CD4-positive, alpha-beta T cell (primary cell): ENCODE measurements around the gene ZFPM1. TPM values are rescaled to one million over a fixed set of nuclear protein-coding genes. Genes with fewer than 3 reads are reported as not detected.
A peak's percentile ranks its signal among the peaks of the same experiment; 100 is the strongest.

Source experiments
- ATAC-seq: fragments of 200-7000 bp; cut with Tn5 transposase; one replicate; pipeline ENCODE4 v1.10.0; 2022; ENCODE audit warnings: mild to moderate bottlenecking; ENCODE audit not compliant: poor library complexity
- CTCF ChIA-PET: fragments of 350-600 bp; sonication (Branson Sonifier 250); formaldehyde crosslinking; loops from one replicate; lab custom pipeline; 2021; ENCODE audit warnings: antibody characterized with exemption, inconsistent platforms; lab: Charles Lee
- POLR2A ChIA-PET: fragments of 350-600 bp; sonication (Branson Sonifier 250); formaldehyde crosslinking; loops from one replicate; lab custom pipeline; 2021; ENCODE audit warnings: antibody characterized with exemption, inconsistent platforms; lab: Charles Lee
- DNase-seq, 14 experiments: peaks; one replicate each; pipeline ENCODE4 v3.0.0-alpha.2; 2013 to 2020; ENCODE audit warnings: mixed read lengths in 2 of 14
- H3K27ac ChIP-seq, 2 donors: one replicate each; pipeline versions ENCODE4 v1.5.1 to v1.7.0; 2013; ENCODE audit warnings: low read length in 2 of 2, low read depth in 1 of 2, mild to moderate bottlenecking in 1 of 2
- H3K27me3 ChIP-seq, 2 experiments: 1 replicate in 1 of 2; 2 replicates in 1 of 2; pipeline versions ENCODE4 v1.6.1 to v1.7.0; 2013; ENCODE audit warnings: low read length in 2 of 2, control low read depth in 1 of 2, mild to moderate bottlenecking in 1 of 2, moderate library complexity in 1 of 2; ENCODE audit not compliant: insufficient read depth in 2 of 2, control insufficient read depth in 1 of 2
- H3K36me3 ChIP-seq: one replicate; pipeline ENCODE4 v1.6.1; 2013; ENCODE audit warnings: low read length, control low read depth; ENCODE audit not compliant: insufficient read depth
- H3K4me1 ChIP-seq: one replicate; pipeline ENCODE4 v1.6.1; 2013; ENCODE audit warnings: low read length, control low read depth; ENCODE audit not compliant: insufficient read depth
- H3K4me3 ChIP-seq: one replicate; pipeline ENCODE4 v1.5.1; 2013; ENCODE audit warnings: mild to moderate bottlenecking, low read length, moderate library complexity
- H3K9me3 ChIP-seq, 2 experiments: 1 replicate in 1 of 2; 2 replicates in 1 of 2; pipeline versions ENCODE4 v1.6.1 to v1.7.0; 2013; ENCODE audit warnings: low read length in 2 of 2, mild to moderate bottlenecking in 2 of 2, control low read depth in 1 of 2, moderate library complexity in 1 of 2; ENCODE audit not compliant: control insufficient read depth in 1 of 2, insufficient read depth in 1 of 2
- H3K27ac Mint-ChIP-seq: one replicate; pipeline ENCODE4 v1.8.0; 2020; ENCODE audit warnings: mixed read lengths
- H3K27me3 Mint-ChIP-seq: one replicate; pipeline ENCODE4 v1.8.0; 2021; ENCODE audit warnings: mixed read lengths
- H3K36me3 Mint-ChIP-seq: one replicate; pipeline ENCODE4 v1.8.0; 2021; ENCODE audit warnings: low read depth, mixed read lengths
- H3K4me1 Mint-ChIP-seq: one replicate; pipeline ENCODE4 v1.8.0; 2021; ENCODE audit warnings: low read depth, mixed read lengths
- H3K4me3 Mint-ChIP-seq: one replicate; pipeline ENCODE4 v1.8.0; 2020; ENCODE audit warnings: mild to moderate bottlenecking, mixed read lengths
- H3K9me3 Mint-ChIP-seq: one replicate; pipeline ENCODE4 v1.8.0; 2020; ENCODE audit warnings: mixed read lengths
- intact Hi-C, 2 experiments: fragments of 100-400 bp; cut with DNase I in 1 of 2; cut with micrococcal nuclease in 1 of 2; formaldehyde crosslinking; loops; one replicate each; pipeline versions ENCODE4 v1.15.1 to v1.9.0; 2023 to 2025; cut with DNase I, micrococcal nuclease
- total RNA-seq, 174 experiments: library from RNA in 2 of 174; stranded (reverse) in 2 of 174; gene quantifications; one replicate each; pipeline ENCODE4 v1.2.3 and lab custom pipeline; 2021 to 2026
- TF ChIP-seq, protein P1 (sequence below): fragments of 200-600 bp; IDR thresholded peaks from one replicate; pipeline ENCODE4 v1.8.0; 2022; ENCODE audit warnings: antibody characterized with exemption, mild to moderate bottlenecking

Gene ZFPM1
- total RNA-seq, 2 experiments from 2014 or later: 22.8 to 24.2 TPM

DNA sequence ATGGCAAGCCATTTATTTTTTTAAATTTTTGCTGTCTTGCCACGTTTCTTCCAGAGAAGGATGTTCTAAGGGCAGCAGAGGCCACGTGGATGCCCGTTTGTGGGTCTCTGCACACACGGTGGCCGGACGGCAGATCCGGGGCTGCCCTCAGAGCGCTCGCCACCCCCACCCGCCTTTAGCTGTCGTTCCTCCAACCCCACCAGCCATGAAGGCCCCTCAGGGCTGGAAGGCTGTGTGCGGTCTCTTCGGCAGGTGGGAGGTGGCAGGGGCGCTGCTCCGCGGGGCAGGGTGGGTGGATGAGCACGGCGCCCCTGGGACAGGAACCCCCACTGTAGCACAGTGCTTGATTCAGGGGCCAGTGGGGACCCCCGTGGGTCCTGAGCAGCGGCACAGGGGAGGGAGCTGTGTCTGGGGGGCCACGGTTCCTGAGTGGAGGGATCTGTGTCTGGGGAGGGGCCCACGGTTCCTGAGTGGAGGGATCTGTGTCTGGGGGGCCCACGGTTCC, 49.7 kb downstream of the ZFPM1 start:
- H3K27me3 Mint-ChIP-seq: no peaks in the 10 kb centered on the region

GRCh38 chr16:88503374-88503770, 50.3 kb downstream of the ZFPM1 start:
- H3K4me3 Mint-ChIP-seq: no peak overlapping the region
- no peaks in the 10 kb centered on the region for H3K27me3 ChIP-seq
- no peak overlapping the region for H3K4me3 ChIP-seq
- H3K27ac ChIP-seq: no peak overlapping the region
- peaks cover 12% of the 10 kb centered on the region for H3K4me1 ChIP-seq
- H3K9me3 Mint-ChIP-seq: no peaks in the 10 kb centered on the region
- ChIA-PET POLR2A (no interaction called here), CTCF (no interaction called here)
- DNase-seq (no peak), ATAC-seq (no peak)
- H3K4me1 Mint-ChIP-seq: peaks cover 5% of the 10 kb centered on the region
- peak overlapping the region; percentile 7 for H3K27ac Mint-ChIP-seq
- no peaks in the 10 kb centered on the region for H3K9me3 ChIP-seq
- TF ChIP-seq, protein P1, sequence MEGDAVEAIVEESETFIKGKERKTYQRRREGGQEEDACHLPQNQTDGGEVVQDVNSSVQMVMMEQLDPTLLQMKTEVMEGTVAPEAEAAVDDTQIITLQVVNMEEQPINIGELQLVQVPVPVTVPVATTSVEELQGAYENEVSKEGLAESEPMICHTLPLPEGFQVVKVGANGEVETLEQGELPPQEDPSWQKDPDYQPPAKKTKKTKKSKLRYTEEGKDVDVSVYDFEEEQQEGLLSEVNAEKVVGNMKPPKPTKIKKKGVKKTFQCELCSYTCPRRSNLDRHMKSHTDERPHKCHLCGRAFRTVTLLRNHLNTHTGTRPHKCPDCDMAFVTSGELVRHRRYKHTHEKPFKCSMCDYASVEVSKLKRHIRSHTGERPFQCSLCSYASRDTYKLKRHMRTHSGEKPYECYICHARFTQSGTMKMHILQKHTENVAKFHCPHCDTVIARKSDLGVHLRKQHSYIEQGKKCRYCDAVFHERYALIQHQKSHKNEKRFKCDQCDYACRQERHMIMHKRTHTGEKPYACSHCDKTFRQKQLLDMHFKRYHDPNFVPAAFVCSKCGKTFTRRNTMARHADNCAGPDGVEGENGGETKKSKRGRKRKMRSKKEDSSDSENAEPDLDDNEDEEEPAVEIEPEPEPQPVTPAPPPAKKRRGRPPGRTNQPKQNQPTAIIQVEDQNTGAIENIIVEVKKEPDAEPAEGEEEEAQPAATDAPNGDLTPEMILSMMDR: no peak
- H3K36me3 Mint-ChIP-seq: peaks cover 4% of the 10 kb centered on the region
- intact Hi-C loops: no loop called here
- H3K36me3 ChIP-seq: no peaks in the 10 kb centered on the region
- no peaks in the 10 kb centered on the region for H3K27me3 Mint-ChIP-seq

More for the DNA sequence above, 49.7 kb downstream of the ZFPM1 start:
- peaks cover 5% of the 10 kb centered on the region for H3K4me1 Mint-ChIP-seq
- Histone ChIP-seq H3K36me3 (no peaks in the 10 kb centered on the region), H3K4me3 (no peak overlapping the region), H3K4me1 (peaks cover 12% of the 10 kb centered on the region), H3K27me3 (no peaks in the 10 kb centered on the region), H3K9me3 (no peaks in the 10 kb centered on the region), H3K27ac (no peak overlapping the region)
- H3K9me3 Mint-ChIP-seq: no peaks in the 10 kb centered on the region
- DNase-seq (no peak), ATAC-seq (no peak)
- no peak overlapping the region for H3K4me3 Mint-ChIP-seq
- TF ChIP-seq, protein P1: no peak
- no peak overlapping the region for H3K27ac Mint-ChIP-seq
- peaks cover 4% of the 10 kb centered on the region for H3K36me3 Mint-ChIP-seq
- ChIA-PET POLR2A (no interaction called here), CTCF (no interaction called here)
- intact Hi-C loops: no loop called here

DNA sequence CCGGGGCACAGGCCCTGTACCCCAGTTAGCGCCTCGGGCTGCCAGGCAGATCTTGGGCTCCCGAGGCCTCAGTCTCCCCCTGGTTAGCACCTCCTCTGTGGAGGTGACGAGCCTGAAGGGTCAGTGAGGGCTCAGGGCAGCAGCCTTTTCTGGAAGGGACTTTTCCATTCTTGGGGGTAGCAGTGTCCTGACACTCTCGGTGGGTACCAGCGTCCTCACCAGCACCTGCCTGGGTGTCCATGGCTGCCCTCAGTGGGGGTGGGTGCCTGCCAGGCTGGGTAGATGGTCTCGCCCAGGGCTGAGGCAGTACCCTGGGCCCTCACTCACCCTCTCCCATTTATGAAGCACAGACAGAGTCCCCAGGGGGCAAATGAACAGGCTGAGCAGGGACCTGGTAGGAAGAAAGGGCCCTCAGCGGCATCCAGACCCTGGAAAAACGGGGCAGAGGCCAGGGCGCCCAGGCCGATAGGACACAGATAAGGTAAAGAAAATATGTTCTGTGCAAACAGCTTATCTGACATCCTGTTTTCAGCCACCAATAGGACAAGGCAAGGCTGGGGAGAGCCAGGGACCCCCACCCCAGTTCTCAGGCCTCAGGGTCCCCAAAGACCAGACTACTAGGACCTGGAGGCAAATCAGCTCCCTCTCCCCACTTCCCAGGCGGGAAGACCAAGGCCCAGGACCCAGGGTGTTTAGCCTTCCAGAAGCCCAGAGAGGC, 50.9 kb downstream of the ZFPM1 start:
- H3K9me3 ChIP-seq: no peaks in the 10 kb centered on the region
- no peaks in the 10 kb centered on the region for H3K36me3 ChIP-seq
- TF ChIP-seq, protein P1: no peak
- POLR2A ChIA-PET: no interaction called here
- Mint-ChIP-seq H3K9me3 (no peaks in the 10 kb centered on the region), H3K4me3 (no peak overlapping the region), H3K36me3 (peaks cover 4% of the 10 kb centered on the region), H3K4me1 (peaks cover 5% of the 10 kb centered on the region), H3K27ac (peak overlapping the region; percentile 7), H3K27me3 (no peaks in the 10 kb centered on the region)
- ATAC-seq: no peak
- H3K27ac ChIP-seq: no peak overlapping the region
- intact Hi-C loops: no loop called here
- H3K4me3 ChIP-seq: no peak overlapping the region
- no peaks in the 10 kb centered on the region for H3K27me3 ChIP-seq
- peaks cover 12% of the 10 kb centered on the region for H3K4me1 ChIP-seq
- DNase-seq: no peak
- CTCF ChIA-PET: no interaction called here
